Gastroesophageal sphincter (tissue), 4 donors: ENCODE data around the gene GTF2A1. TPM values are rescaled to one million over a fixed set of nuclear protein-coding genes. Genes with fewer than 3 reads are reported as not detected.
"Not testable (repeated sequence)": the region's sequence is repeated elsewhere in the genome, so short reads cannot be mapped to it uniquely, and the experiment has no call there.

Experiments used
- ATAC-seq: fragments of 150-250 bp; one replicate; pipeline ENCODE4 v1.9.1; 2016; ENCODE audit warnings: mild to moderate bottlenecking, moderate library complexity
- H3K27ac ChIP-seq, 4 donors: fragments of 200-600 bp; sonication (generic) in 3 of 4; 1 replicate in 3 of 4; 2 replicates in 1 of 4; pipeline ENCODE4 v1.5.1; 2016 to 2019
- H3K27me3 ChIP-seq: fragments of 200-600 bp; sonication (generic); one replicate; pipeline ENCODE4 v1.5.1; 2019
- H3K36me3 ChIP-seq, 2 donors: fragments of 200-600 bp; sonication (generic); one replicate each; pipeline ENCODE4 v1.5.1; 2019; ENCODE audit warnings: control low read depth in 1 of 2
- H3K4me1 ChIP-seq, 3 donors: fragments of 200-600 bp; sonication (generic); 1 replicate in 2 of 3; 2 replicates in 1 of 3; pipeline ENCODE4 v1.5.1; 2016 to 2019; ENCODE audit warnings: control low read depth in 2 of 3
- H3K4me3 ChIP-seq, 2 donors: fragments of 200-600 bp; sonication (generic); one replicate each; pipeline ENCODE4 v1.5.1; 2019; ENCODE audit warnings: mild to moderate bottlenecking in 1 of 2, moderate library complexity in 1 of 2
- H3K9me3 ChIP-seq, 3 donors: fragments of 200-600 bp; sonication (generic); one replicate each; pipeline ENCODE4 v1.5.1; 2017 to 2019; ENCODE audit warnings: control low read depth in 2 of 3
- CTCF ChIP-seq, 4 experiments: fragments of 200-600 bp in 2 of 4; fragments of 450-650 bp in 2 of 4; sonication (generic) in 1 of 4; IDR thresholded peaks; one replicate each; pipeline ENCODE4 v1.5.1; 2017 to 2019; ENCODE audit warnings: antibody characterized with exemption in 4 of 4, mild to moderate bottlenecking in 2 of 4, moderate library complexity in 2 of 4
- EP300 ChIP-seq: sonication (generic); formaldehyde crosslinking; IDR thresholded peaks from one replicate; pipeline ENCODE4 v1.6.1; 2017; ENCODE audit warnings: antibody characterized with exemption, mild to moderate bottlenecking
- POLR2A ChIP-seq, 2 donors: fragments of 450-650 bp; IDR thresholded peaks; one replicate each; pipeline ENCODE4 v1.6.1; 2017; ENCODE audit warnings: antibody characterized with exemption in 2 of 2, mild to moderate bottlenecking in 2 of 2, moderate library complexity in 1 of 2
- POLR2AphosphoS5 ChIP-seq: sonication (generic); formaldehyde crosslinking; IDR thresholded peaks from one replicate; pipeline ENCODE4 v1.6.1; 2017; ENCODE audit warnings: antibody characterized with exemption
- WGBS, 2 donors: methylation state at CpG; one replicate each; pipeline ENCODE4 v1.1.5; 2018; ENCODE audit warnings: low coverage in 1 of 2; 5-methylcytosine and 5-hydroxymethylcytosine counted together
- total RNA-seq, 4 donors: library from RNA; depleted of rRNA; stranded (reverse); fragments of >200 nt; gene quantifications; one replicate each; pipeline ENCODE4 v1.1.0, GENCODE V29; 2016

Gene GTF2A1
- total RNA-seq, 4 donors from 2014 or later: 28.0 to 40.0 (median 30.5) TPM

GRCh38 chr14:81234278-81234677 lies 13.5 kb upstream of the GTF2A1 start:
- Histone ChIP-seq H3K9me3 (no peaks in the 10 kb centered on the region), H3K27me3 (no peaks in the 10 kb centered on the region), H3K36me3 (no peaks in the 10 kb centered on the region), H3K27ac (no peak overlapping the region), H3K4me1 (no peaks in the 10 kb centered on the region), H3K4me3 (no peak overlapping the region)
- no peak for ATAC-seq
- TF ChIP-seq POLR2A (IDR thresholded peaks at IDR 0.05) (no peak), CTCF (IDR thresholded peaks at IDR 0.05) (no peak), EP300 (no peak), POLR2AphosphoS5 (no peak)

GRCh38 chr14:81233615-81234014 lies 12.9 kb upstream of the GTF2A1 start:
- no peaks in the 10 kb centered on the region for H3K27me3 ChIP-seq
- WGBS, 2 donors: 100% methylated on average over 1 of the region's 1 CpG; no CpG with 5 or more reads in 1 of the 2 donors
- H3K36me3 ChIP-seq: no peaks in the 10 kb centered on the region
- H3K4me3 ChIP-seq: no peak overlapping the region
- ATAC-seq: no peak
- no peak overlapping the region for H3K27ac ChIP-seq
- TF ChIP-seq CTCF (IDR thresholded peaks at IDR 0.05) (no peak), POLR2A (IDR thresholded peaks at IDR 0.05) (no peak), EP300 (no peak), POLR2AphosphoS5 (no peak)
- no peaks in the 10 kb centered on the region for H3K4me1 ChIP-seq
- no peaks in the 10 kb centered on the region for H3K9me3 ChIP-seq

GRCh38 chr14:81231540-81231939 lies 10.8 kb upstream of the GTF2A1 start:
- Histone ChIP-seq H3K36me3 (no peaks in the 10 kb centered on the region), H3K27ac (no peak overlapping the region), H3K27me3 (no peaks in the 10 kb centered on the region), H3K4me3 (no peak overlapping the region), H3K9me3 (no peaks in the 10 kb centered on the region), H3K4me1 (no peaks in the 10 kb centered on the region)
- 77 to 86% methylated on average over 1 of the region's 1 CpG for WGBS, 2 donors
- TF ChIP-seq CTCF (IDR thresholded peaks at IDR 0.05) (no peak), POLR2AphosphoS5 (no peak), POLR2A (IDR thresholded peaks at IDR 0.05) (no peak), EP300 (no peak)
- no peak for ATAC-seq

GRCh38 chr14:81224222-81224621 lies 3.5 kb upstream of the GTF2A1 start:
- H3K4me1 ChIP-seq: peaks cover 0 to 6% (median 4%) of the 10 kb centered on the region in 3 donors
- no peak overlapping the region for H3K27ac ChIP-seq
- 93 to 100% methylated on average over 1 of the region's 1 CpG for whole genome bisulfite sequencing, 2 donors
- no peaks in the 10 kb centered on the region for H3K9me3 ChIP-seq
- TF ChIP-seq POLR2AphosphoS5: no peak
- ATAC-seq: no peak
- H3K36me3 ChIP-seq: no peaks in the 10 kb centered on the region
- H3K27me3 ChIP-seq: no peaks in the 10 kb centered on the region
- no peak overlapping the region for H3K4me3 ChIP-seq

- H3K4me3 ChIP-seq, H3K9me3 ChIP-seq, ATAC-seq, H3K27me3 ChIP-seq, H3K27ac ChIP-seq, H3K36me3 ChIP-seq, H3K4me1 ChIP-seq: not testable (repeated sequence)
- WGBS, 2 donors: 96 to 100% methylated on average over 4 to 7 of the region's 7 CpGs
These were observed 3.0 kb upstream of the GTF2A1 start for GRCh38 chr14:81223788-81224187.

- H3K27me3 ChIP-seq: no peaks in the 10 kb centered on the region
- H3K36me3 ChIP-seq: no peaks in the 10 kb centered on the region
- H3K4me1 ChIP-seq: peaks cover 0 to 18% (median 9%) of the 10 kb centered on the region in 3 donors
- peak overlapping the region in 2 of 4 donors; percentile 98 for H3K27ac ChIP-seq
- no peak for TF ChIP-seq EP300
- H3K9me3 ChIP-seq: no peaks in the 10 kb centered on the region
- H3K4me3 ChIP-seq: no peak overlapping the region
- WGBS, 2 donors: 89 to 91% methylated on average over 2 of the region's 2 CpGs
- no peak for ATAC-seq
These were observed 1.9 kb upstream of the GTF2A1 start for GRCh38 chr14:81222691-81223090.

GRCh38 chr14:81222126-81222525 lies 1.4 kb upstream of the GTF2A1 start:
- Histone ChIP-seq H3K27me3 (no peaks in the 10 kb centered on the region), H3K9me3 (no peaks in the 10 kb centered on the region), H3K27ac (peak overlapping the region; percentile 83 to 98 (median 98)), H3K4me1 (peaks cover 0 to 24% (median 9%) of the 10 kb centered on the region in 3 donors), H3K4me3 (peak overlapping the region in 1 of 2 donors; percentile 80), H3K36me3 (no peaks in the 10 kb centered on the region)
- no peak for TF ChIP-seq CTCF (IDR thresholded peaks at IDR 0.05)
- TF ChIP-seq POLR2AphosphoS5: no peak
- no peak for TF ChIP-seq EP300
- no peak for TF ChIP-seq POLR2A (IDR thresholded peaks at IDR 0.05)
- no peak for ATAC-seq
- 71 to 95% methylated on average over 2 to 5 of the region's 5 CpGs for WGBS, 2 donors
